NOMO-1 treated with DMSO at 0.1 percent for 48 hours (cell line): Measurements from ENCODE around the gene CERS1.

ENCODE experiments used
- DNase-seq: peaks from one replicate; lab custom pipeline; 2025; ENCODE audit not compliant: unreplicated experiment; lab: John Stamatoyannopoulos, UW

Gene CERS1

GRCh38 chr19:18859676-18860301 is 36.2 kb downstream of the CERS1 start:
- no peak for DNase-seq

GRCh38 chr19:18858906-18859646 is 36.9 kb downstream of the CERS1 start:
- DNase-seq = no peak

GRCh38 chr19:18857223-18857622 is 38.7 kb downstream of the CERS1 start:
- no peak for DNase-seq

- no peak for DNase-seq
Observed at GRCh38 chr19:18856385-18857126, 39.4 kb downstream of the CERS1 start.

- DNase-seq = no peak
Observed at GRCh38 chr19:18855647-18856384, 40.1 kb downstream of the CERS1 start.

- DNase-seq = no peak
Observed at GRCh38 chr19:18854982-18855381, 41.0 kb downstream of the CERS1 start.

- DNase-seq = no peak
Observed at GRCh38 chr19:18853755-18854427, 42.1 kb downstream of the CERS1 start.

- DNase-seq = no peak
Observed at GRCh38 chr19:18852648-18853047, 43.3 kb downstream of the CERS1 start.

GRCh38 chr19:18851673-18852325 is 44.2 kb downstream of the CERS1 start:
- no peak for DNase-seq

- DNase-seq = no peak
Observed at GRCh38 chr19:18850471-18851375, 45.2 kb downstream of the CERS1 start.

GRCh38 chr19:18849838-18850400 is 46.0 kb downstream of the CERS1 start:
- DNase-seq = no peak

- peak; percentile 82 for DNase-seq
Observed at GRCh38 chr19:18848878-18849661, 46.9 kb downstream of the CERS1 start.

- no peak for DNase-seq
Observed at GRCh38 chr19:18847549-18848463, 48.2 kb downstream of the CERS1 start.

GRCh38 chr19:18846862-18847548 is 49.0 kb downstream of the CERS1 start:
- peak; percentile 52 for DNase-seq

GRCh38 chr19:18845961-18846360 is 50.0 kb downstream of the CERS1 start:
- DNase-seq = no peak

- DNase-seq = no peak
Observed at GRCh38 chr19:18844806-18845329, 51.1 kb downstream of the CERS1 start.
